Activated T-helper 9 cell treated with anti-CD3 and anti-CD28 coated beads, Interleukin-2, amount 50 U/mL, for 16 hours (primary cell): ENCODE data around the gene NBDY.
"Not testable (repeated sequence)": the region's sequence is repeated elsewhere in the genome, so short reads cannot be mapped to it uniquely, and the experiment has no call there.

Experiments
- DNase-seq: peaks from one replicate; pipeline ENCODE4 v3.0.0-alpha.2; 2020; ENCODE audit warnings: low read depth

The NBDY gene

GRCh38 chrX:56800801-56801200, 71.8 kb downstream of the NBDY start:
- DNase-seq: no peak

- no peak for DNase-seq
These were observed 73.4 kb downstream of the NBDY start for GRCh38 chrX:56802428-56802827.

- DNase-seq: peak; percentile 67
These were observed 74.1 kb downstream of the NBDY start for GRCh38 chrX:56802921-56803849.

GRCh38 chrX:56803850-56804681, 75.0 kb downstream of the NBDY start:
- DNase-seq: no peak

- no peak for DNase-seq
These were observed 75.8 kb downstream of the NBDY start for GRCh38 chrX:56804867-56805266.

- DNase-seq: no peak
These were observed 76.4 kb downstream of the NBDY start for GRCh38 chrX:56805399-56805798.

- DNase-seq: not testable (repeated sequence)
These were observed 77.1 kb downstream of the NBDY start for GRCh38 chrX:56806176-56806575.

- no peak for DNase-seq
These were observed 82.6 kb downstream of the NBDY start for GRCh38 chrX:56811599-56811998.

- no peak for DNase-seq
These were observed 83.6 kb downstream of the NBDY start for GRCh38 chrX:56812515-56813105.

GRCh38 chrX:56813318-56813837, 84.3 kb downstream of the NBDY start:
- peak; percentile 17 for DNase-seq

GRCh38 chrX:56817179-56817578, 88.1 kb downstream of the NBDY start:
- DNase-seq: no peak

GRCh38 chrX:56826020-56826419, 97.0 kb downstream of the NBDY start:
- no peak for DNase-seq

GRCh38 chrX:56833626-56834025, 104.6 kb downstream of the NBDY start:
- DNase-seq: no peak

- DNase-seq: no peak
These were observed 124.4 kb downstream of the NBDY start for GRCh38 chrX:56853436-56853835.

- DNase-seq: no peak
These were observed 128.0 kb downstream of the NBDY start for GRCh38 chrX:56857042-56857441.

GRCh38 chrX:56860888-56861287, 131.8 kb downstream of the NBDY start:
- DNase-seq: no peak
